Hepatocyte (in vitro differentiated cells): ENCODE results near the gene RAB9A.

Experiments
- EZH2 ChIP-seq: fragments of 200-600 bp; sonication (generic); IDR thresholded peaks from 2 replicates; pipeline ENCODE4 v1.6.1; 2016; ENCODE audit warnings: antibody characterized with exemption, mild to moderate bottlenecking, borderline replicate concordance
- EZH2phosphoT487 ChIP-seq: fragments of 200-600 bp; sonication (generic); IDR thresholded peaks from one replicate; pipeline ENCODE4 v1.6.1; 2018; ENCODE audit warnings: antibody characterized with exemption, mild to moderate bottlenecking, low read depth, moderate library complexity; ENCODE audit not compliant: unreplicated experiment, severe bottlenecking
- TF ChIP-seq, protein P1 (sequence below): fragments of 200-600 bp; sonication (generic); IDR thresholded peaks from 2 replicates; pipeline ENCODE4 v1.5.1; 2016; ENCODE audit warnings: antibody characterized with exemption, mild to moderate bottlenecking; ENCODE audit not compliant: poor library complexity

DNA sequence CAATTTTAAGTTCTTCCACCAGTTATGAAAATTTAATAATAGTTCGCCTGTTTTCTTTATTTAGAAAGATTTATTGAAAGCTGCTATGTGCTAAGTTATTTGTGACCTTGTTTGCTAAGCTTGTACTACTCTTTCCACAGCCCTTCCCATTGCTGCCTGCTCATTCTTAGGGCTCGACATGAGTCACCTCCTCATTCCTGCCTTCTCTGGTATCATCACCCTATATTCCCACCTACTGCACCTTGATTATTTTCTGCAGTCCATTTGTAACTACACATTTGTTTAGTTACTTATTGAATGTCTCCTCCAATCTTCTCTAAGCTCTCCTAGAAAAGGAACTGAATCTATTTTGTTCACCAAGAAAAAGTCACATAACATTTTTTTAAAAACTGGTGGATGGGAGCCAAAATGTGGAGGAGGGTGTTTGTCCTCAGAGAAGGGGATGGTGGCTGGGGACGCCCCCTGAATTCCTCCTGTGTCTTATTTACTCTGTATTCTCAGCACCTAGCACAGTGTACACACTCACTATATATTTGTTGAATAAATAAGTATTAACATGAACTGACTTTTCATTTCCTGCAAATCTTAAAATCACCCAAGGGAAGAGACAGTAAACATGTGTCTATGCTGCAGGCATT lies 3.7 kb upstream of the RAB9A start:
- no peak for TF ChIP-seq EZH2
- TF ChIP-seq, protein P1, sequence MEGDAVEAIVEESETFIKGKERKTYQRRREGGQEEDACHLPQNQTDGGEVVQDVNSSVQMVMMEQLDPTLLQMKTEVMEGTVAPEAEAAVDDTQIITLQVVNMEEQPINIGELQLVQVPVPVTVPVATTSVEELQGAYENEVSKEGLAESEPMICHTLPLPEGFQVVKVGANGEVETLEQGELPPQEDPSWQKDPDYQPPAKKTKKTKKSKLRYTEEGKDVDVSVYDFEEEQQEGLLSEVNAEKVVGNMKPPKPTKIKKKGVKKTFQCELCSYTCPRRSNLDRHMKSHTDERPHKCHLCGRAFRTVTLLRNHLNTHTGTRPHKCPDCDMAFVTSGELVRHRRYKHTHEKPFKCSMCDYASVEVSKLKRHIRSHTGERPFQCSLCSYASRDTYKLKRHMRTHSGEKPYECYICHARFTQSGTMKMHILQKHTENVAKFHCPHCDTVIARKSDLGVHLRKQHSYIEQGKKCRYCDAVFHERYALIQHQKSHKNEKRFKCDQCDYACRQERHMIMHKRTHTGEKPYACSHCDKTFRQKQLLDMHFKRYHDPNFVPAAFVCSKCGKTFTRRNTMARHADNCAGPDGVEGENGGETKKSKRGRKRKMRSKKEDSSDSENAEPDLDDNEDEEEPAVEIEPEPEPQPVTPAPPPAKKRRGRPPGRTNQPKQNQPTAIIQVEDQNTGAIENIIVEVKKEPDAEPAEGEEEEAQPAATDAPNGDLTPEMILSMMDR = no peak
- TF ChIP-seq EZH2phosphoT487 = no peak
